Measurements from ENCODE around the gene MAZ. TPM values are rescaled to one million over a fixed set of nuclear protein-coding genes. Genes with fewer than 3 reads are reported as not detected.

MAZ gene
- total RNA-seq, 4 donors from 2014 or later, result 98.4 to 180 (median 125) TPM

DNA sequence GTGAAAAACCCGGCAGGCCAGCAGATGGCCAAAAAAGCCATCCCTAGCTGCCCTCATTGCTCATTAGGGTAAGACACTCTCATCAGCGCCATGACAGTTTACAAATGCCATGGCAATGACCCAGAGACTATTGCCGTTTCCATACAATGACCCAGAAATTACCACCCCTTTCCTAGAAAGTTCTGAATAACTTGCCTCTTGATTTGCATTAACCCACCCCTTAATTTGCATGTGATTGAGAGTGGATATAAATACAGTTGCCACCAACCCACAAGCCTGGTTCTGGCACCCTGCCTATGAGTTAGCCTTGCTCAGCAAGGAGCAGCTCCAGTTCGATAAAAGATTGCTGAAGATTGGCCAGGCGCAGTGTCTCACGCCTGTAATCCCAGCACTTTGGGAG, 44.4 kb upstream of the MAZ start:
- no peak for TF ChIP-seq POLR2AphosphoS5 (IDR thresholded peaks at IDR 0.05)
- no peak for TF ChIP-seq CTCF (IDR thresholded peaks at IDR 0.05)
- no peak for TF ChIP-seq POLR2A (IDR thresholded peaks at IDR 0.05)
- no peak for TF ChIP-seq EP300 (IDR thresholded peaks at IDR 0.05)
- no peak overlapping the region for H3K27ac ChIP-seq
- 58% methylated on average over 6 of the region's 6 CpGs for WGBS
- H3K27me3 ChIP-seq, result no peaks in the 10 kb centered on the region
- DNase-seq (ENCODE audit: low spot score in 2 of 2), result no peak
- no peaks in the 10 kb centered on the region for H3K9me3 ChIP-seq
- H3K36me3 ChIP-seq, result no peaks in the 10 kb centered on the region
- H3K4me3 ChIP-seq, result no peak overlapping the region
- H3K4me1 ChIP-seq, result no peaks in the 10 kb centered on the region

GRCh38 chr16:29763326-29763725, 43.0 kb upstream of the MAZ start:
- TF ChIP-seq CTCF (IDR thresholded peaks at IDR 0.05) (no peak), POLR2A (IDR thresholded peaks at IDR 0.05) (no peak), POLR2AphosphoS5 (IDR thresholded peaks at IDR 0.05) (no peak), EP300 (IDR thresholded peaks at IDR 0.05) (no peak)
- no peak for DNase-seq (ENCODE audit: low spot score in 2 of 2)
- no peaks in the 10 kb centered on the region for H3K4me1 ChIP-seq
- H3K27me3 ChIP-seq, result no peaks in the 10 kb centered on the region
- no peaks in the 10 kb centered on the region for H3K9me3 ChIP-seq
- H3K36me3 ChIP-seq, result no peaks in the 10 kb centered on the region
- WGBS, result 81% methylated on average over 6 of the region's 6 CpGs
- no peak overlapping the region for H3K27ac ChIP-seq
- H3K4me3 ChIP-seq, result no peak overlapping the region

GRCh38 chr16:29765167-29766032, 40.9 kb upstream of the MAZ start:
- no peaks in the 10 kb centered on the region for H3K4me1 ChIP-seq
- WGBS, result 72% methylated on average over 15 of the region's 15 CpGs
- no peaks in the 10 kb centered on the region for H3K36me3 ChIP-seq
- no peak overlapping the region for H3K4me3 ChIP-seq
- TF ChIP-seq CTCF (IDR thresholded peaks at IDR 0.05) (no peak), POLR2A (IDR thresholded peaks at IDR 0.05) (no peak), POLR2AphosphoS5 (IDR thresholded peaks at IDR 0.05) (no peak), EP300 (IDR thresholded peaks at IDR 0.05) (no peak)
- no peak for DNase-seq (ENCODE audit: low spot score in 2 of 2)
- no peaks in the 10 kb centered on the region for H3K27me3 ChIP-seq
- H3K27ac ChIP-seq, result no peak overlapping the region
- no peaks in the 10 kb centered on the region for H3K9me3 ChIP-seq

- Histone ChIP-seq H3K36me3 (no peaks in the 10 kb centered on the region), H3K27ac (no peak overlapping the region), H3K4me1 (no peaks in the 10 kb centered on the region), H3K4me3 (no peak overlapping the region), H3K27me3 (no peaks in the 10 kb centered on the region), H3K9me3 (no peaks in the 10 kb centered on the region)
- 92% methylated on average over 3 of the region's 3 CpGs for WGBS
- no peak for DNase-seq (ENCODE audit: low spot score in 2 of 2)
- TF ChIP-seq CTCF (IDR thresholded peaks at IDR 0.05) (no peak), EP300 (IDR thresholded peaks at IDR 0.05) (no peak), POLR2AphosphoS5 (IDR thresholded peaks at IDR 0.05) (no peak), POLR2A (IDR thresholded peaks at IDR 0.05) (no peak)
Measured at GRCh38 chr16:29766571-29766970, 39.8 kb upstream of the MAZ start.

DNA sequence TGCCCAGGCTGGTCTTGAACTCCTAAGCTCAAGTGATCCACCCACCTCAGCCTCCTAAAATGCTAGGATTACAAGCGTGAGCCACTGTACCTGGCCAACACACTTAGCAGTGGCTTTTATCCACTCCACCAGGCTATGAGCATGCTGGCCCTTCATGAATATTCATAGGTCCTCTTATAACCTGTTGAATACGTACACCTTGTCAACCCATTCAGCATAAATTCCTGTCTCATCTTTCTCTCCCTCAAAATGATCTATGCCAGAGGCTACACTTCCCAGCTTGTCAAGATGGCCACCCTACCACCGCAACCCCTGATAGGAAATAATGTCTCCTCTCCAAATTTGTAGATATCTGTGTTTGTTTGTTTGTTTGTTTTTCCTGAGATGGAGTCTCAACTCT, 39.3 kb upstream of the MAZ start:
- Histone ChIP-seq H3K27ac (no peak overlapping the region), H3K9me3 (no peaks in the 10 kb centered on the region), H3K4me1 (no peaks in the 10 kb centered on the region), H3K27me3 (no peaks in the 10 kb centered on the region), H3K36me3 (no peaks in the 10 kb centered on the region), H3K4me3 (no peak overlapping the region)
- no peak for TF ChIP-seq CTCF (IDR thresholded peaks at IDR 0.05)
- TF ChIP-seq POLR2A (IDR thresholded peaks at IDR 0.05), result no peak
- TF ChIP-seq POLR2AphosphoS5 (IDR thresholded peaks at IDR 0.05), result no peak
- TF ChIP-seq EP300 (IDR thresholded peaks at IDR 0.05), result no peak
- DNase-seq (ENCODE audit: low spot score in 2 of 2), result no peak
- WGBS, result 93% methylated on average over 3 of the region's 3 CpGs

Data from suprapubic skin (tissue), 4 donors.